Activated naive CD8-positive, alpha-beta T cell (primary cell): ENCODE measurements around the gene HIGD1A.

ENCODE experiments used
- H3K27ac Mint-ChIP-seq: one replicate; pipeline ENCODE4 v1.8.0; 2021; ENCODE audit warnings: mixed read lengths
- H3K27me3 Mint-ChIP-seq: one replicate; pipeline ENCODE4 v1.8.0; 2021; ENCODE audit warnings: mixed read lengths
- H3K36me3 Mint-ChIP-seq: one replicate; pipeline ENCODE4 v1.8.0; 2021; ENCODE audit warnings: mixed read lengths
- H3K4me1 Mint-ChIP-seq: one replicate; pipeline ENCODE4 v1.8.0; 2021; ENCODE audit warnings: low read depth, mixed read lengths
- H3K4me3 Mint-ChIP-seq: one replicate; pipeline ENCODE4 v1.8.0; 2021; ENCODE audit warnings: mild to moderate bottlenecking, mixed read lengths
- H3K9me3 Mint-ChIP-seq: one replicate; pipeline ENCODE4 v1.8.0; 2021; ENCODE audit warnings: low read depth, mixed read lengths

HIGD1A gene

DNA sequence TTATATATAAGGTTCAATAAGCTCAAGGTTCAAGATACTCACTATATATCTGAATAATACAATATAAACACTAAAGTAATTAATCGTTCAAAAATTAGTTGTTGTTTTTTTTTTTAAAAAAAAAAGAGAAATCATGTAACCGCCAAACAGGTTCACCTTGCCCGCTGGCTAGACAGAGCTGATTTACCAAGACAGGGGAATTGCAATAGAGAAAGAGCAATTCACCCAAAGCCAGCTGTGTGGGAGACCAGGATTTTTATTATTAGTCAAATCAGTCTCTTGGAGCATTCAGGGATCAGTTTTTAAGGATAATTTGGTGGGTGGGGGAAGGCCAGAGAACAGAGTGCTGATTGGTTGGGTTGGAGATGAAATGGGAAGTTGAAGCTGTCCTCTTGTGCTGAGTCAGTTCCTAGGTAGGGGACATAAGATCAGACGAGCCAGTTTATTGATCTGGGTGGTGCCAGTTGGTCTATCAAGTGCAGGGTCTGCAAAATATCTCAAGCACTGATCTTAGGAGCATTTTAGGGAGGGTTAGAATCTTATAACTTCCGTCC lies 7.9 kb downstream of the HIGD1A start:
- Mint-ChIP-seq H3K27ac (no peak overlapping the region), H3K9me3 (no peaks in the 10 kb centered on the region), H3K36me3 (peaks cover 5% of the 10 kb centered on the region), H3K4me1 (peaks cover 27% of the 10 kb centered on the region), H3K4me3 (no peak overlapping the region), H3K27me3 (no peaks in the 10 kb centered on the region)

DNA sequence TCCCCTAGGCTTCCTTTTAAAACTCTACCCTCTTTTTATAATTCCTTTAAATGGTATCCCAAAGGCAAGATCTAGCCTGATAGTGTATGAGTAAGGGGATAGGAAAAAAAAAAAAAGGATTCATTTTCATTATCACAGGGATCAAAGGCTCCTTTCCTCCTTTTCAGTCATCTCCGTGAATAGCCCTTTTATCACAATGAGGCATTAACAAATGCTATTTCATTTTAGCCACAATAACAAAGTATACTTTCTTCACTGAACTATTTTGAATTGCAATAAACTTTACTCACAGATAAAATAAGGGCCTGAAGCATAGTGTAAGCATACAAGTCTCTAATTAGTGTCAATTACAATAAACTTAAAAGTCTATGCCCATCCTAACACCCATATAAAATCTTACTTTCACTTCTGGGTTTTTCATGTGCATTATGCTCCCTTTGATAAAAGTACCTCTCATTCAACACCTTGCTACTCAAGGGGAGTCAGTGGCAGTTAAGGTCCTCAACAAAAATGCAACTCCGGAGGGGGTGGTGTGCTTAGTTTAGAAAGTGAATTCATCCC lies 8.6 kb downstream of the HIGD1A start:
- Mint-ChIP-seq H3K27me3 (no peaks in the 10 kb centered on the region), H3K4me3 (no peak overlapping the region), H3K27ac (no peak overlapping the region), H3K36me3 (peaks cover 5% of the 10 kb centered on the region), H3K9me3 (no peaks in the 10 kb centered on the region), H3K4me1 (peaks cover 24% of the 10 kb centered on the region)

DNA sequence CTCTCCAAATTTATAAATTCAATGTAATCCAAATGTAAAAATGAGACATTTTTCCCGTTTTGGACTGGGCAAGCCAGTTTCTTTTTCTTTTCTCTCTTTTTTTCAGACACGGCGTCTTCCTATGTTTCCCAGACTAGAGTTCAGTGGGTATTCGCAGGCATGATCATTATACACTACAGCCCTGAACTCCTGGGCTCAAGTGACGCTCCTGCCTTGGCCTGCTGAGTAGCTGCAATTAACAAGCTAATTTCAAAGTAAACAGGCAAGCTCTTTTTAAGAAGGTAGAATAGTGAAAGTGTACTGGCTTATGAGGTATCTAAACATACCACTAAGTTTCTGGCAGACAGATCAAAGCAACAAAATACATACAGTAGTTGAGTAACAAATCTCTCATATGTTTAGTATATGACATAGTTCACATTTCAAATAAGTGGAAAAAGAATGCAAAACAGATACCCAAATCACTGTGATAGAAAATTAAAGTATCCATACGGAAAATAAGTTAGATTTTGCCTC lies 13.5 kb downstream of the HIGD1A start:
- H3K27me3 Mint-ChIP-seq = no peaks in the 10 kb centered on the region
- H3K4me3 Mint-ChIP-seq = no peak overlapping the region
- H3K4me1 Mint-ChIP-seq = peaks cover 11% of the 10 kb centered on the region
- peaks cover 9% of the 10 kb centered on the region for H3K36me3 Mint-ChIP-seq
- H3K9me3 Mint-ChIP-seq = no peaks in the 10 kb centered on the region
- H3K27ac Mint-ChIP-seq = no peak overlapping the region

DNA sequence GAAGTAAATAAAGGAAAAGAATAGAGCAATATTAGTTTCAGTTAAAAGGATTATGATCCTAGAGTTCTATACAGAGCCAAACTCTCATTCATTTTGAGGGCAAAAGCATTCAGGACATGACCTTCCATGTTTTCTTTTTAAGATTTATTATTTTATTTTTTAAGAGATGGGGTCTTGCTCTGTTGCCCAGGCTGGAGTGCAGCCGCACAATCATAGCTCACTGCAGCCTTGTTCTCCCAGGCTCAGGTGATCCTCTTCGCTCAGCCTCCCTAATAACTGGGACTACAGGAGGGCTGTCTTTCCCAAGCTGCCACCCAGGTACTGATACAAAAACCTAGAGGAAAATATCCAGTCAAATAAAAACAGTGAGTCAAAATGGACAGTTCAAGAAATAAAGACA lies 17.7 kb downstream of the HIGD1A start:
- Mint-ChIP-seq H3K4me3 (no peak overlapping the region), H3K27ac (no peak overlapping the region), H3K36me3 (peaks cover 4% of the 10 kb centered on the region), H3K4me1 (peaks cover 5% of the 10 kb centered on the region), H3K27me3 (no peaks in the 10 kb centered on the region), H3K9me3 (no peaks in the 10 kb centered on the region)

DNA sequence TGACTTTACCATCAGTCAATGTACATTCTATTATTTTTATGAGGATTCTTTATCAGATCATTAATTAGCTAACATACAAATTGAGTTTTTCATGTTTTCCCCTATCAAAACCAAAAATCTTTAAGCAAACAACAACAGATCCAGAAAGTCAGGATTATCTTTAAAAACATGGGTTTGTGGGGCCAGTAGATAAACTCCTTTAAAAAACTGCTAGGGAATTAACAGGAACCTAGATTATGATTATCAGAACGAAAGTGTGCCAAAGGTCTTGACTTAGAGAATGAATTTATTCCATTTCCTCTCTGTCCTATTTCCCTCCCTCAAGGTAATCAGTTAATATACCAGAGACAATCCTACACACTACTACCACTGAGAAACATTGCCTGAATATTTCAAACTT lies 18.1 kb downstream of the HIGD1A start:
- H3K36me3 Mint-ChIP-seq = peaks cover 4% of the 10 kb centered on the region
- peaks cover 5% of the 10 kb centered on the region for H3K4me1 Mint-ChIP-seq
- H3K27me3 Mint-ChIP-seq = no peaks in the 10 kb centered on the region
- H3K4me3 Mint-ChIP-seq = no peak overlapping the region
- no peak overlapping the region for H3K27ac Mint-ChIP-seq
- no peaks in the 10 kb centered on the region for H3K9me3 Mint-ChIP-seq

DNA sequence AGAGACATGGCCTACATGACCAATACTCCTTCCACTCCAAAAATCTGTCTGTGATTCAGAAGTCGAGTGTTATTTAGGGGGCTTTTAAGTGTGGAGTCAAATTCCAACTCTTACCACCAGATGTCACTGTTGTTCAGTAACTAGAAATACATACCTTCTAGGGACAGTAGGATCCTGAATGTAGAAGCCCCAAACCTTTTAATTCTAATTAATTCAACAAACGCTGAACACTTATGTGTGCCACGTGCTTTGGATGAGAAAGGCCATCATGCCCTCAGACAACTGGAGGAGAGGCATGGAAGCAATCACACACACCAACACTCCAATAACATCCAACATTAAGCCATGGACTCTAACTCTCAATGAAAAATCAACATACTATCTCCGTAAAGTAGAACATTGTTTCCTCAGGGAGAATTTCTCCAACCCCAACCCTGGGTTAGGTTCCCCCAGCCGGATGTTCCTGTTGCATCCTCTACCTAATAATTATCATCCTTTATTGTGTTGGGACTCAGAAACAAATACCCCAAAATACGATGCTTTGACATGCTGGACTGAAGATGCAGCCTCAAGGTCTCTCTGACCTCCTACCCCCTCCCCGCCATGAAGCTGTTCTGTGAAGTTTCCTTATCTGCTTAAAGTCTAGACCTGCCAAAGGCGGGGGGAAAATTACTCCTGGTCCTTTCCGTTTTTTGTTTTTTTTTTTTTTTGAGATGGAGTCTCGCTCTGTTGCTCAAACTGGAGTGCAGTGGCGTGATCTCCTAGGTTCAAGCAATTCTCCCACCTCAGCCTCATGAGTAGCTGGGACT lies 23.2 kb downstream of the HIGD1A start:
- Mint-ChIP-seq H3K27me3 (no peaks in the 10 kb centered on the region), H3K4me1 (peaks cover 1% of the 10 kb centered on the region), H3K36me3 (peaks cover 2% of the 10 kb centered on the region), H3K4me3 (no peak overlapping the region), H3K27ac (no peak overlapping the region), H3K9me3 (no peaks in the 10 kb centered on the region)

DNA sequence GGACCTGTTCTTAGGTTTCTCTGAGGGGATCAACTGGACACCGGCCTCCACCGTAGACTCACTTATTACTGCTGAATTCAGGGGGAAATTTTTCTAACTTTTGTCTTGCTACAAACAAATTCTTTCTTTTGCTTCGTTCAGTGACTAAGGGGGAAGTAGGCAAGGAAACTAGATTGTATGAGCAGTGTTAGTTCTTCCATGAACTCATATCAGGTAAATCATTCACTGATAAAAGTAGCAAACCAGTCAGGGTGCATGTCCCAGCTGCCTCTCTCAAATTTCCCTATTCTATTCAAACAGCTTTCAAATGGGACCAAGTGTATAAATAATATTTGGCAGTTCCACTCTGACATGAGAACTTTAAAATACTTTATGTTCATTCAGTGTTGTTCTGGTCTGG lies 23.9 kb downstream of the HIGD1A start:
- Mint-ChIP-seq H3K4me3 (no peak overlapping the region), H3K27ac (no peak overlapping the region), H3K4me1 (peaks cover 1% of the 10 kb centered on the region), H3K36me3 (peaks cover 2% of the 10 kb centered on the region), H3K27me3 (no peaks in the 10 kb centered on the region), H3K9me3 (no peaks in the 10 kb centered on the region)

DNA sequence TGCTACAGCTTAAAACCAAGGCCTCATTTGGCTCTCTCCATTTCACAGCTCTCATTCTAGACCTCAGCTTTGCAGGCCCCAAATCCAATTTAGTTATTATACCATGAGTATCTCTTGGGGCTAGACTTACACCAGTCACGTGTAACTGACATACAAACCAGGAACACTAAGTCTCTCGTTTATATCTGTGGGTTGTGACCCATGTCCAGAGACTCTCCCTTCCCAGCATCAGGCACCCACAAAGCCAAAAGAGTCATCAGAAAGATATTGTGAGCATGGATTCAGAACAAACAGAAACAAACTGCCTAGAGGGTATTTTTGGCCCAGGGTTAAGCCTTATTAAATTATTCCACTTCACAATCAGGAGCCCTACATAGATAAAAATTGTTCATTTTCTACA lies 25.6 kb downstream of the HIGD1A start:
- H3K9me3 Mint-ChIP-seq = no peaks in the 10 kb centered on the region
- peaks cover 4% of the 10 kb centered on the region for H3K4me1 Mint-ChIP-seq
- peaks cover 2% of the 10 kb centered on the region for H3K36me3 Mint-ChIP-seq
- H3K27me3 Mint-ChIP-seq = no peaks in the 10 kb centered on the region
- no peak overlapping the region for H3K4me3 Mint-ChIP-seq
- H3K27ac Mint-ChIP-seq = no peak overlapping the region

DNA sequence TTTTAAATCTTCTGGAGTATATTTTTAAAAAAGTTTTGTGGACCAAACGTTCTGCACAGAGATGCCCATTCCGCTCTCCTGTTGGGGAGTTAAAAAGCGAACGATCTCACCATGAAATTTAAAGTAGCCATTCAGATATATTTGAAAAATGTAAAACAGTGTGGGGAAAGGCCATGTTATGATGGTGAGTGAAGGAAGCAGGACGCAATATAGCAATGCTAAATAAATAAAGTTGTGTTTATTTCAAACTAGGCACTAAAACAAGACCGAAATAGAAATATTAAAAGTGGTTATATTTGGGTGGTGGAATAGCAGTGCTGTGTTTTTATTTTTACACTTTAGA lies 30.9 kb downstream of the HIGD1A start:
- no peaks in the 10 kb centered on the region for H3K27me3 Mint-ChIP-seq
- H3K4me3 Mint-ChIP-seq = peak overlapping the region; percentile 93
- H3K27ac Mint-ChIP-seq = peak overlapping the region; percentile 82
- H3K9me3 Mint-ChIP-seq = no peaks in the 10 kb centered on the region
- peaks cover 17% of the 10 kb centered on the region for H3K4me1 Mint-ChIP-seq
- peaks cover 2% of the 10 kb centered on the region for H3K36me3 Mint-ChIP-seq

DNA sequence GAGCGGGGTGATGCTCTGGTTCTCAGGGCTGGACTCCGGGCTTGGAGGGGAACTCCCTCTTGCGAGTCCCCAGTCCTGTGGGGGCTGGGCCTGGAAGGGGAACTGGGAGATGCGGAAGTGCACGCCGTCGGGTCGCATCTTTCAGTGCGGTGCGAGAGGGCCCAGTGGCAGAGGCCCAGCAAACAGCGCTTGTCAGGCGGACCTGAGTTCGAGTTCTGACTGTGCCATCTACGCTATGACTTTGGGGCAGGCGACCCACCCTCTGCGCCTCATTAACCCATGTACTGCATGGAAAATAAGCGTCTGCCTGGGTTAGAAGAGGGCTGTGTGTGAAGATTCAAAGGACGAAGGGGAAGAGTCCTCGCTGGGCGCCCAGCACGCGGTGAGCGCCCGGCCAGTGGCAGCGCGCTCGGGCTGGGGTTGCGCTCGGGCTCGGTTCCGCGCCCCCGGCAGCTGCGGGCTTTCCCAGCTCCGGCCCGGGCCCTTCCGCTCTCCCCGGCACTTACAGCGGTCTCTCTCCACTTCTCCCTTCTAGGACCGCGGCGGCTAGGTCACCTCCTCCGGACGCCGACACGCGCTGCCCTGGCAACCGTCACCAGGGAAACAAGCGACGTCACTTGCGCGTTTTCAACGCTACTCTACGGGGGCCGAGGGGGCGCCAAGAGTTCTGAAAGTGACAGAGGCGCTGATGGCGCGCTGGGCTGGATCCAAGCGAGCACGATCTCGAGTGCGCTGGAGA lies 31.5 kb downstream of the HIGD1A start, which contains the start of gene CCDC13:
TSS of gene CCDC13 (minus strand) at position 584 of the 739 bp plus-strand sequence. CDS start 14,908 bp downstream, outside the sequence.
- H3K27ac Mint-ChIP-seq = peak within 1 kb of the TSS; percentile 82
- H3K36me3 Mint-ChIP-seq = no peaks in the 10 kb centered on the region
- H3K4me1 Mint-ChIP-seq = peaks cover 17% of the 10 kb centered on the region
- no peaks in the 10 kb centered on the region for H3K9me3 Mint-ChIP-seq
- H3K4me3 Mint-ChIP-seq = peak within 1 kb of the TSS; percentile 93
- H3K27me3 Mint-ChIP-seq = no peaks in the 10 kb centered on the region

DNA sequence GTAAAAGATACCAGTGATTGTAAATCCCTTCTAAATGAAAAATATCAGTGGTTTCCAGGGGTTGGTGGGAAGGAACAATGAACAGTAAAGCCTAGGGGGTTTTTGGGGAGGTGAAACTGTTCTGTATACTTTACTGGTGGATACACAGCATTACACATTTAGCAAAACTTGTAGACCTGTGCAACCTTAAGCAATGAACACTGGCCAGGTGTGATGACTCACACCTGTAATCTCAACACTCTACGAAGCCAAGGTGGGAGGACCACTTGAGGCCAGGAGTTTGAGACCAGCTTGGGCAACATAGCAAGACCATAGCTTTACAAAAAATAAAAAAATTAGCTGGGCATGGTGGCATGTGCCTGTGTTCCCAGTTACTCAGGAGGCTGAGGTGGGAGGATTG lies 33.0 kb downstream of the HIGD1A start:
- H3K27ac Mint-ChIP-seq = no peak overlapping the region
- H3K4me3 Mint-ChIP-seq = peak overlapping the region; percentile 14

DNA sequence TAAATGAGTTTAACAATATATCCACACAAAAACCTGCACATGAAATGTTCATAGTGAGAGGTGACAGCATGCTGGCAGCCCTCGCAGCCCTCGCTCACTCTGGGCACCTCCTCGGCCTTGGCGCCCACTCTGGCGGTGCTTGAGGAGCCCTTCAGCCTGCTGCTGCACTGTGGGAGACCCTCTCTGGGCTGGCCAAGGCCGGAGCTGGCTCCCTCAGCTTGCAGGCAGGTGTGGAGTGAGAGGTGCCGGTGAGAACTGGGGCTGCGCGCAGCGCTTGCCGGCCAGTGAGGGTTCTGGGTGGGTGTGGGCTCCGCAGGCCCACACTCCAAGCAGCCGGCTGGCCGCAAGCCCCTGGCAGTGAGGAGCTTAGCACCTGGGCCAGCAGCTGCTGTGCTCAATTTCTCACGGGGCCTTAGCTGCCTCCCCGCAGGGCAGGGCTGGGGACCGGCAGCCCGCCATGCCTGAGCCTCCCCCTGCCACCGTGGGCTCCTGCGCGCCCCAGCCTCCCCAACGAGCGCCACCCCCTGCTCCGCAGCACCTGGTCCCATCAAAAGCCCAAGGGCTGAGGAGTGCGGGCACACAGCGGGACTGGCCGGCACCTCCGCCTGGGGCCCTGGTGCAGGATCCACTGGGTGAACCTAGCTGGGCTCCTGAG lies 34.7 kb downstream of the HIGD1A start:
- Mint-ChIP-seq H3K27ac (no peak overlapping the region), H3K9me3 (no peaks in the 10 kb centered on the region), H3K4me1 (peaks cover 17% of the 10 kb centered on the region), H3K4me3 (no peak overlapping the region), H3K27me3 (no peaks in the 10 kb centered on the region), H3K36me3 (no peaks in the 10 kb centered on the region)

More for the DNA sequence above, 33.0 kb downstream of the HIGD1A start:
- H3K4me1 Mint-ChIP-seq = peaks cover 17% of the 10 kb centered on the region
- H3K36me3 Mint-ChIP-seq = no peaks in the 10 kb centered on the region
- no peaks in the 10 kb centered on the region for H3K27me3 Mint-ChIP-seq
- no peaks in the 10 kb centered on the region for H3K9me3 Mint-ChIP-seq

DNA sequence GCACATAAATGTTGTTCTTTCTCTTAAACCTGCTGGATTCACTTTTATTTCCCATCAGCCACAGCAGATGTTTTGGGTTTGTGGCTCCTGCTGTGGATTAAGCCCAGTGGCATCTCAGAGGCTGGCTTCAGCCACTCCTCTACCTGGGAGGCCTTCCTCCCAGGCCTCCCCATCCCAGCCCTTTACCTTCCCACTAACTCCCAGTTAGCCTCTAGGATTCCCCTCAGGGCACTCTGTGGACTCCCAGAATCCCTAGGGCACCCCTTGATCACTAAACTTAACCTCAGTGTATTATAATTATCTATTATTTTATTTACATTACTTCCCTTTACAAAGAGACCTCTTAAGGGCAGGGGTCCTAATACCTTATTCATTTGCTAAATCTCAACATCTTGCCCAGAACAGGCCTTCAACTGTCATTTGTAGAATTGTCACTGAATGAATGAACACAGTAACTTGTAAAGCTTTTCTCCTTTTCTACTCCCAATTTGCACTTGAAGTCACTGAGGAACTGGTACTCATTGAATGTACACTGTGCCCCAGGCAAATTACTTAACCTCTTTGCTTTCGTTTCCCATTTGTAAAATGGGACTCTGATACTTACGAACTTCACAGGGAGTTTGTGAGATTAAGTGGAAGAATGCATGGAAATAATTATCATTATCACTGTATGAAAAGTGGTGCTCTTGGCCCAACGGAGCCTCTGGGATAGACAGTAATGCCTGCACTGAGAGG lies 39.6 kb downstream of the HIGD1A start:
- H3K27ac Mint-ChIP-seq = no peak overlapping the region
- H3K9me3 Mint-ChIP-seq = no peaks in the 10 kb centered on the region
- H3K4me1 Mint-ChIP-seq = no peaks in the 10 kb centered on the region
- H3K27me3 Mint-ChIP-seq = no peaks in the 10 kb centered on the region
- no peaks in the 10 kb centered on the region for H3K36me3 Mint-ChIP-seq
- H3K4me3 Mint-ChIP-seq = no peak overlapping the region

DNA sequence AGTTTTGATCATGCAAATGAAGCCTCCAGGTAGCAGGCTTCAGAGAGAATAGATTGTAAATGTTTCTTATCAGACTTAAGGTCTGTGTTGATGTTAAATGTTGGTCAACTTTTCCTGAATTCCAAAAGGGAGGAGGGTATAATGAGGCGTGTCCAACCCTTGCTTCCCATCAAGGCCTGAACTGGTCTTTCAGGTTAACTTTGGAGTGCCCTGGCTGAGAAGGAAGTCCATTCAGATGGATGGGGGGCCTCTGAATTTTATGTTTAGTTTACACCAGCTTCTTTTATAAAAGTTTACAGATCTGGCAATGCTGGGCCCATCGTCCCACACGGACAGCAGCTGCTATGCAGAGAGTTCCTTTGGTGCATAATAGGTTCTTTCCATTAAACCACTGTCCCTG lies 40.2 kb downstream of the HIGD1A start:
- Mint-ChIP-seq H3K9me3 (no peaks in the 10 kb centered on the region), H3K27ac (no peak overlapping the region), H3K4me1 (no peaks in the 10 kb centered on the region), H3K4me3 (no peak overlapping the region), H3K36me3 (no peaks in the 10 kb centered on the region), H3K27me3 (no peaks in the 10 kb centered on the region)
